NCI-H2081 (cell line): Measurements from ENCODE around the gene BPIFB6.
A peak's percentile ranks its signal among the peaks of the same experiment; 100 is the strongest.

Source experiments
- DNase-seq, 2 experiments: peaks; one replicate each; lab custom pipeline; 2025; lab: John Stamatoyannopoulos, UW

The BPIFB6 gene

GRCh38 chr20:33002087-33002808 lies 29.2 kb upstream of the BPIFB6 start:
- DNase-seq = no peak

- no peak for DNase-seq
These were observed 27.2 kb upstream of the BPIFB6 start, which contains the start of gene SUN5 for GRCh38 chr20:33004141-33004751. Gene SUN5 (minus strand): TSS chr20:33004433. CDS start chr20:33004340, 93 bp downstream.

- no peak for DNase-seq
These were observed 26.3 kb upstream of the BPIFB6 start for GRCh38 chr20:33005132-33005566.

GRCh38 chr20:33005908-33006775 lies 25.3 kb upstream of the BPIFB6 start:
- DNase-seq = no peak

- no peak for DNase-seq
These were observed 24.6 kb upstream of the BPIFB6 start for GRCh38 chr20:33006776-33007375.

GRCh38 chr20:33007376-33008335 lies 23.8 kb upstream of the BPIFB6 start, which contains the start of gene BPIFB2:
Gene BPIFB2 (plus strand): TSS chr20:33007704. CDS start chr20:33008575, 871 bp downstream.
- no peak for DNase-seq

GRCh38 chr20:33008336-33009213 lies 22.9 kb upstream of the BPIFB6 start:
- no peak for DNase-seq

GRCh38 chr20:33009214-33010132 lies 22.0 kb upstream of the BPIFB6 start:
- peak in 1 of 2 experiments; percentile 5 for DNase-seq

GRCh38 chr20:33010133-33010504 lies 21.3 kb upstream of the BPIFB6 start:
- DNase-seq = no peak

- no peak for DNase-seq
These were observed 20.6 kb upstream of the BPIFB6 start for GRCh38 chr20:33010674-33011449.

- no peak for DNase-seq
These were observed 18.9 kb upstream of the BPIFB6 start for GRCh38 chr20:33012327-33013189.

GRCh38 chr20:33013701-33014326 lies 17.6 kb upstream of the BPIFB6 start:
- no peak for DNase-seq

- no peak for DNase-seq
These were observed 16.9 kb upstream of the BPIFB6 start for GRCh38 chr20:33014336-33015113.

- no peak for DNase-seq
These were observed 16.3 kb upstream of the BPIFB6 start for GRCh38 chr20:33015114-33015484.

GRCh38 chr20:33015700-33016580 lies 15.5 kb upstream of the BPIFB6 start:
- DNase-seq = no peak
